Esophagus (tissue), 2 donors: ENCODE data around the gene TCF25. TPM values are rescaled to one million over a fixed set of nuclear protein-coding genes. Genes with fewer than 3 reads are reported as not detected.

Experiments
- H3K27ac ChIP-seq, 2 donors: one replicate each; pipeline ENCODE4 v1.5.1; 2013; ENCODE audit warnings: low read depth in 2 of 2, mild to moderate bottlenecking in 2 of 2, inconsistent platforms in 1 of 2, low read length in 1 of 2, moderate library complexity in 1 of 2
- H3K27me3 ChIP-seq, 2 donors: one replicate each; pipeline ENCODE4 v1.6.1; 2013; ENCODE audit warnings: low read length in 2 of 2, control low read depth in 1 of 2, mild to moderate bottlenecking in 1 of 2; ENCODE audit not compliant: insufficient read depth in 2 of 2, control insufficient read depth in 1 of 2
- H3K36me3 ChIP-seq, 2 donors: one replicate each; pipeline ENCODE4 v1.6.1; 2013; ENCODE audit warnings: low read length in 1 of 2; ENCODE audit not compliant: control insufficient read depth in 2 of 2, insufficient read depth in 2 of 2
- H3K4me1 ChIP-seq, 2 donors: one replicate each; pipeline ENCODE4 v1.6.1; 2013; ENCODE audit warnings: low read length in 1 of 2; ENCODE audit not compliant: control insufficient read depth in 2 of 2, insufficient read depth in 2 of 2
- H3K4me3 ChIP-seq, 2 donors: one replicate each; pipeline ENCODE4 v1.5.1; 2013; ENCODE audit warnings: low read length in 2 of 2, mild to moderate bottlenecking in 2 of 2, low read depth in 1 of 2, moderate library complexity in 1 of 2
- H3K9me3 ChIP-seq, 2 donors: one replicate each; pipeline ENCODE4 v1.6.1; 2013; ENCODE audit warnings: mild to moderate bottlenecking in 2 of 2, low read depth in 1 of 2, low read length in 1 of 2, moderate library complexity in 1 of 2; ENCODE audit not compliant: control insufficient read depth in 2 of 2, insufficient read depth in 1 of 2
- WGBS, 2 donors: extraction: QIAGEN DNeasy Blood & Tissue Kit; methylation state at CpG; one replicate each; pipeline ENCODE4 v1.1.7; 2013; 5-methylcytosine and 5-hydroxymethylcytosine counted together
- polyA plus RNA-seq, 2 donors: library from polyadenylated mRNA; stranded (reverse); fragments of 200-250 nt; gene quantifications; one replicate each; pipeline ENCODE4 v1.2.3, GENCODE V29; 2013
- donor health status: healthy with polysubstance abuse.
- donor health status: Bipolar disorder and iron deficiency.

The TCF25 gene
- polyA plus RNA-seq, 2 donors, result 76.3 to 83.2 TPM

- H3K9me3 ChIP-seq, result no peaks in the 10 kb centered on the region
- no peaks in the 10 kb centered on the region for H3K36me3 ChIP-seq
- no peaks in the 10 kb centered on the region for H3K27me3 ChIP-seq
- no peaks in the 10 kb centered on the region for H3K4me1 ChIP-seq
- WGBS, 2 donors, result 64 to 69% methylated on average over 13 of the region's 13 CpGs
- H3K27ac ChIP-seq, result no peak overlapping the region
- no peak overlapping the region for H3K4me3 ChIP-seq
Measured at GRCh38 chr16:89845417-89845816, 28.0 kb upstream of the TCF25 start.

- WGBS, 2 donors, result 64 to 76% methylated on average over 25 to 26 of the region's 26 CpGs
- H3K36me3 ChIP-seq, result no peaks in the 10 kb centered on the region
Measured at GRCh38 chr16:89847051-89847939, 26.1 kb upstream of the TCF25 start.

GRCh38 chr16:89847940-89848297 is 25.5 kb upstream of the TCF25 start:
- Histone ChIP-seq H3K27me3 (no peaks in the 10 kb centered on the region), H3K9me3 (no peaks in the 10 kb centered on the region), H3K4me3 (no peak overlapping the region), H3K4me1 (no peaks in the 10 kb centered on the region), H3K36me3 (no peaks in the 10 kb centered on the region), H3K27ac (no peak overlapping the region)
- 63 to 66% methylated on average over 12 to 14 of the region's 14 CpGs for WGBS, 2 donors

More at GRCh38 chr16:89847051-89847939, 26.1 kb upstream of the TCF25 start:
- Histone ChIP-seq H3K27me3 (no peaks in the 10 kb centered on the region), H3K9me3 (no peaks in the 10 kb centered on the region), H3K27ac (no peak overlapping the region), H3K4me3 (no peak overlapping the region), H3K4me1 (no peaks in the 10 kb centered on the region)

GRCh38 chr16:89848974-89849373 is 24.4 kb upstream of the TCF25 start:
- Histone ChIP-seq H3K4me1 (no peaks in the 10 kb centered on the region), H3K4me3 (no peak overlapping the region), H3K27ac (no peak overlapping the region), H3K27me3 (no peaks in the 10 kb centered on the region), H3K9me3 (no peaks in the 10 kb centered on the region), H3K36me3 (no peaks in the 10 kb centered on the region)
- WGBS, 2 donors, result 92 to 93% methylated on average over 11 of the region's 11 CpGs

GRCh38 chr16:89853306-89853993 is 19.9 kb upstream of the TCF25 start:
- Histone ChIP-seq H3K27me3 (no peaks in the 10 kb centered on the region), H3K4me3 (no peak overlapping the region), H3K4me1 (no peaks in the 10 kb centered on the region), H3K9me3 (no peaks in the 10 kb centered on the region), H3K36me3 (peaks cover 0 to 3% of the 10 kb centered on the region in 2 donors), H3K27ac (no peak overlapping the region)
- WGBS, 2 donors, result 83 to 90% methylated on average over 21 of the region's 21 CpGs

GRCh38 chr16:89855301-89855945 is 18.0 kb upstream of the TCF25 start:
- Histone ChIP-seq H3K36me3 (peaks cover 0 to 3% of the 10 kb centered on the region in 2 donors), H3K9me3 (no peaks in the 10 kb centered on the region), H3K4me3 (no peak overlapping the region), H3K27ac (no peak overlapping the region), H3K27me3 (no peaks in the 10 kb centered on the region), H3K4me1 (no peaks in the 10 kb centered on the region)
- WGBS, 2 donors, result 86 to 90% methylated on average over 26 of the region's 26 CpGs

GRCh38 chr16:89855986-89856385 is 17.4 kb upstream of the TCF25 start:
- H3K27ac ChIP-seq, result no peak overlapping the region
- no peaks in the 10 kb centered on the region for H3K27me3 ChIP-seq
- WGBS, 2 donors, result 92 to 93% methylated on average over 22 of the region's 22 CpGs
- H3K4me3 ChIP-seq, result no peak overlapping the region
- peaks cover 0 to 3% of the 10 kb centered on the region in 2 donors for H3K36me3 ChIP-seq
- H3K4me1 ChIP-seq, result no peaks in the 10 kb centered on the region
- no peaks in the 10 kb centered on the region for H3K9me3 ChIP-seq

GRCh38 chr16:89858973-89859614 is 14.3 kb upstream of the TCF25 start:
- Histone ChIP-seq H3K27ac (no peak overlapping the region), H3K9me3 (no peaks in the 10 kb centered on the region), H3K4me3 (no peak overlapping the region), H3K36me3 (peaks cover 0 to 3% of the 10 kb centered on the region in 2 donors), H3K27me3 (no peaks in the 10 kb centered on the region), H3K4me1 (peaks cover 0 to 4% of the 10 kb centered on the region in 2 donors)
- 84 to 88% methylated on average over 23 to 25 of the region's 25 CpGs for WGBS, 2 donors

- Histone ChIP-seq H3K4me1 (peaks cover 0 to 4% of the 10 kb centered on the region in 2 donors), H3K27me3 (no peaks in the 10 kb centered on the region), H3K4me3 (no peak overlapping the region), H3K27ac (no peak overlapping the region), H3K9me3 (no peaks in the 10 kb centered on the region), H3K36me3 (peaks cover 0 to 3% of the 10 kb centered on the region in 2 donors)
- 89% methylated on average over 16 of the region's 16 CpGs for WGBS, 2 donors
Measured at GRCh38 chr16:89859615-89860007, 13.8 kb upstream of the TCF25 start.
